Measurements from ENCODE around the gene PCSK5. TPM values are rescaled to one million over a fixed set of nuclear protein-coding genes. Genes with fewer than 3 reads are reported as not detected.

The PCSK5 gene
- total RNA-seq, 2 donors from 2014 or later: 2.5 to 3.5 TPM

DNA sequence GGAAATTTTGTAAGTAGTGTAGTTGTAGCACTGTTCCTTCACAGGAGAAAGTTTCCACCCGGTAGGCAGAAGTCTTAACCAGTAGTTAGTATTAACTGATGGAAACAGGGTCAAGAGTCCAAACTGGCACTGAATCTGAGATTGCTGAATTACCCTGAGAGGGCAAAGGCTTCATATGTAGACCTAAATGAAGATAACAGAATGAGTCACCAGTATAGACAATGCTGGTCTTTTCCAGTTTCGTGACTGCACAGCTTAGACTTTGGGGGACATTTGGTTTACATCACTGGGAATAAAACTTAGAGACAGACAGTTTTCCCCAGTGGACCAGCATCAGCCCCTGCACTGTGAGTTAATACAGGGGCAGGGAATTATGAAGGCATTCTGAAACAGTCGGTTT lies 60.5 kb downstream of the PCSK5 start:
- Mint-ChIP-seq H3K27ac (no peak overlapping the region), H3K9me3 (peaks cover 2% of the 10 kb centered on the region), H3K36me3 (ENCODE audit: low read depth) (no peaks in the 10 kb centered on the region), H3K27me3 (ENCODE audit: insufficient read depth) (peaks cover 55% of the 10 kb centered on the region), H3K4me3 (no peak overlapping the region), H3K4me1 (peaks cover 17% of the 10 kb centered on the region)
- H3K9me3 ChIP-seq (ENCODE audit: control insufficient read depth, low read length): no peaks in the 10 kb centered on the region
- DNase-seq: no peak
- TF ChIP-seq, protein P1, sequence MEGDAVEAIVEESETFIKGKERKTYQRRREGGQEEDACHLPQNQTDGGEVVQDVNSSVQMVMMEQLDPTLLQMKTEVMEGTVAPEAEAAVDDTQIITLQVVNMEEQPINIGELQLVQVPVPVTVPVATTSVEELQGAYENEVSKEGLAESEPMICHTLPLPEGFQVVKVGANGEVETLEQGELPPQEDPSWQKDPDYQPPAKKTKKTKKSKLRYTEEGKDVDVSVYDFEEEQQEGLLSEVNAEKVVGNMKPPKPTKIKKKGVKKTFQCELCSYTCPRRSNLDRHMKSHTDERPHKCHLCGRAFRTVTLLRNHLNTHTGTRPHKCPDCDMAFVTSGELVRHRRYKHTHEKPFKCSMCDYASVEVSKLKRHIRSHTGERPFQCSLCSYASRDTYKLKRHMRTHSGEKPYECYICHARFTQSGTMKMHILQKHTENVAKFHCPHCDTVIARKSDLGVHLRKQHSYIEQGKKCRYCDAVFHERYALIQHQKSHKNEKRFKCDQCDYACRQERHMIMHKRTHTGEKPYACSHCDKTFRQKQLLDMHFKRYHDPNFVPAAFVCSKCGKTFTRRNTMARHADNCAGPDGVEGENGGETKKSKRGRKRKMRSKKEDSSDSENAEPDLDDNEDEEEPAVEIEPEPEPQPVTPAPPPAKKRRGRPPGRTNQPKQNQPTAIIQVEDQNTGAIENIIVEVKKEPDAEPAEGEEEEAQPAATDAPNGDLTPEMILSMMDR (conservative IDR thresholded peaks at IDR 0.05): no peak
- H3K36me3 ChIP-seq (ENCODE audit: control insufficient read depth, insufficient read depth, low read length): no peaks in the 10 kb centered on the region
- peaks cover 52% of the 10 kb centered on the region for H3K27me3 ChIP-seq (ENCODE audit: control insufficient read depth, insufficient read depth, low read length, poor library complexity, severe bottlenecking)
- H3K27ac ChIP-seq (ENCODE audit: low read depth, low read length): no peak overlapping the region
- H3K9ac ChIP-seq (ENCODE audit: extremely low read depth, low read length, poor library complexity, severe bottlenecking): no peak overlapping the region
- H3K4me1 ChIP-seq (ENCODE audit: control insufficient read depth, insufficient read depth, low read length): no peaks in the 10 kb centered on the region
- H3K4me3 ChIP-seq (ENCODE audit: low read length): no peak overlapping the region
- WGBS, 2 experiments (ENCODE audit: insufficient coverage in 1 of 2, insufficient read length in 1 of 2): 92 to 100% methylated on average over 2 to 3 of the region's 3 CpGs

DNA sequence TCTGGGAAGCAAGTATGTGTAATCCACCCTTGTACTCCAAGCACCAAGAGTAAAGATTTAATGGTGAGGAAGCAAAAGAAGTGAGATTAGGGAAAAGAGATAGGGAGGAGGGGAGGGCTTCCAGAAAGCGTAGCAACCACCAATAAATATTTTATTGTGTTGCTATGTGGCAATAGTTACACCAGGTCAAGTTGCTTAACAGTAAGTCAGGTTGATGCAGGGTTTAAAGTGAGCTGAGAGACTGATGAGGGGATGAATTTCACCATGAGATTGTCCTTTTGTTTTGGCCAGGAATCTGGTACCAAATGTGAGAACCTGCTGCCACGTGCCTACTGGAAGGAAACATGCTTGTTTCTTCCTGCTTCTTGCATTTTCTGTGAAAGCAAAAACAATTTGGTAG lies 62.7 kb downstream of the PCSK5 start:
- Histone ChIP-seq H3K4me1 (ENCODE audit: control insufficient read depth, insufficient read depth, low read length) (peaks cover under 1% of the 10 kb centered on the region), H3K27me3 (ENCODE audit: control insufficient read depth, insufficient read depth, low read length, poor library complexity, severe bottlenecking) (peaks cover 69% of the 10 kb centered on the region), H3K27ac (ENCODE audit: low read depth, low read length) (no peak overlapping the region), H3K9me3 (ENCODE audit: control insufficient read depth, low read length) (no peaks in the 10 kb centered on the region), H3K9ac (ENCODE audit: extremely low read depth, low read length, poor library complexity, severe bottlenecking) (no peak overlapping the region), H3K4me3 (ENCODE audit: low read length) (no peak overlapping the region), H3K36me3 (ENCODE audit: control insufficient read depth, insufficient read depth, low read length) (no peaks in the 10 kb centered on the region)
- Mint-ChIP-seq H3K4me1 (peaks cover 35% of the 10 kb centered on the region), H3K4me3 (no peak overlapping the region), H3K27me3 (ENCODE audit: insufficient read depth) (peaks cover 73% of the 10 kb centered on the region), H3K9me3 (peaks cover 2% of the 10 kb centered on the region), H3K27ac (no peak overlapping the region), H3K36me3 (ENCODE audit: low read depth) (no peaks in the 10 kb centered on the region)
- DNase-seq: no peak
- WGBS, 2 experiments (ENCODE audit: insufficient coverage in 1 of 2, insufficient read length in 1 of 2): 85 to 92% methylated on average over 2 of the region's 2 CpGs
- TF ChIP-seq, protein P1 (conservative IDR thresholded peaks at IDR 0.05): no peak

DNA sequence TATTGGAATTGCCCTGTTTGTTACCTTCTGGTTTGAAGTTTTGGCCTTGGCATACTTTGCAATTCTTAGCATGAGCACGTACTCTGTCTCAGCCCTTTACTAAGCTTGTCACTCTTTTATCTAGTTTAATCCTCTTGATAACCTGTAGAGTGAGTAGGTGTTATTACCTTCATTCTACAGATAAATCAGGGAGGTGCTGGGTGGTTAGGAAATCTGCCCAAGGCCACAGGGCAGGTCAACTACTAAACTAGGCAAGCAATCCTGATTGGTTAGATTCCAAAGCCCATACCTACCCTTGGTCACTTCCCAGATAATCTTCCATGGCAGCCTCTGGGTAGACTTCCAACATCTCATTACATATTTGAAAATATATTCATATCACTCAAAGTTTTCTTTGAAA lies 65.7 kb downstream of the PCSK5 start:
- H3K9ac ChIP-seq (ENCODE audit: extremely low read depth, low read length, poor library complexity, severe bottlenecking): no peak overlapping the region
- no peak overlapping the region for H3K27ac Mint-ChIP-seq
- no peak overlapping the region for H3K4me3 Mint-ChIP-seq
- H3K4me1 ChIP-seq (ENCODE audit: control insufficient read depth, insufficient read depth, low read length): peaks cover 8% of the 10 kb centered on the region
- H3K36me3 ChIP-seq (ENCODE audit: control insufficient read depth, insufficient read depth, low read length): no peaks in the 10 kb centered on the region
- H3K36me3 Mint-ChIP-seq (ENCODE audit: low read depth): no peaks in the 10 kb centered on the region
- no peaks in the 10 kb centered on the region for H3K9me3 ChIP-seq (ENCODE audit: control insufficient read depth, low read length)
- H3K27ac ChIP-seq (ENCODE audit: low read depth, low read length): no peak overlapping the region
- no peaks in the 10 kb centered on the region for H3K9me3 Mint-ChIP-seq
- H3K4me1 Mint-ChIP-seq: peaks cover 43% of the 10 kb centered on the region
- no peak for DNase-seq
- peaks cover 90% of the 10 kb centered on the region for H3K27me3 Mint-ChIP-seq (ENCODE audit: insufficient read depth)
- peaks cover 93% of the 10 kb centered on the region for H3K27me3 ChIP-seq (ENCODE audit: control insufficient read depth, insufficient read depth, low read length, poor library complexity, severe bottlenecking)
- WGBS, 2 experiments (ENCODE audit: insufficient coverage in 1 of 2, insufficient read length in 1 of 2): 67 to 69% methylated on average over 1 of the region's 1 CpG
- no peak overlapping the region for H3K4me3 ChIP-seq (ENCODE audit: low read length)
- TF ChIP-seq, protein P1 (conservative IDR thresholded peaks at IDR 0.05): no peak

Measured in endodermal cell (in vitro differentiated cells).